ENCODE measurements around the gene CRNKL1.
"Not testable (repeated sequence)": the region's sequence is repeated elsewhere in the genome, so short reads cannot be mapped to it uniquely, and the experiment has no call there.

Gene CRNKL1

DNA sequence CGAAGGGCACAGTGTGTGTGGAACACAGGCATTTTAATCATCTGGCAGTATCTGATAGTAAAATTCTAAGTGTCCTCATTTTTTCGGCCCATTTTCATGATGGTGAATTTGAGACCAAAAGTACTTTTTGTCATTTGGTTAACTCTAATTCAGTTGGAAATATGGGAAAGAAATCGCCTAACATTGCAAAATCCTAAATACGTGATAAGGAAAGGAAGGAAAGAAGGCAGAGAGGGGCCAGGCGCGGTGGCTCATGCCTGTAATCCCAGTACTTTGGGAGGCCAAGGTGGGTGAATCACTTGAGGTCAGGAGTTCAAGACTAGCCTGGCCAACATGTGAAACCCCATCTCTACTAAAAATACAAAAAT is 48.3 kb downstream of the CRNKL1 start:
- DNase-seq: not testable (repeated sequence)

DNA sequence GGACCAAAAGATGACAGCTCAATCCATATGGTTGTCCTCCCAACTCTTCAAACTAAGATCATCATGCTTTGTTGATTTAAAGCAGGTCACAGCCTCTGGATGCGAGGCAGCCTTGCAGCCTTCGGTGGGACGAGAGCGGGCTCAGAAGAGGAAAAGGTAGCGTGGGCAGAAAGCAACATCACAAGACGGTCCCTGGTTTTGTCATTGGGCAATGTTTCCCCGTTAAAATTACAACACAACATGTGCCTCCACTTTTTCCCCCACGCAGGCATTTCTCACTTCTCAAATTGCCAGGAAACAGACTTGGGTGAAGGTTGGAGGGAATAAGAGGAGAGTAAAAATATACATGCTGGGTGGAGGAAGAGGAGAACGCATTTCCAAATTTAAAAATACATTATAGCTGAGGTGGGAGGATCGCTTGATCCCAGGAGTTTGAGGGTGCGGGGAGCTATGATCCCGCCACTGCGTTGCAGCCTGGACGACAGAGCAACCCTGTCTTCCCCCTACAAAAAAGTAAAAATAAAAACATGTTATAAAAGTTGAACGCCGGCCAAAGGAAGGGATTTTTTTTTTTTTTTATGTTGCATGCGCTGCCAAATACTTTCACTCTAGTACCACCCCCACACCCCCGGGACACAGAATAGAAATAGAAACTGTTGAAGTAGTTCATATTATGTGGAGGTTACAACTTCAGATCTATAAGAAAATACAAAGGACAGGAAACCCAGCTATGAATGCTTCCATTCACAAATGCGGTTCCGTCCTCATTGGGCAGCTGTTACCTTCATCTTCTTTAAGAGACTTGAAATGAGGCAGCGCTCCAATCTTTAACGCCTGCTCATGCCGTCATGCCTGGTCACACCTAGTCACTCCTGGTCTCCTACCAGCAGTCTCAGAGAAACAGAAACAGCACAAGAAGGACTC is 49.0 kb downstream of the CRNKL1 start:
- no peak for DNase-seq

DNA sequence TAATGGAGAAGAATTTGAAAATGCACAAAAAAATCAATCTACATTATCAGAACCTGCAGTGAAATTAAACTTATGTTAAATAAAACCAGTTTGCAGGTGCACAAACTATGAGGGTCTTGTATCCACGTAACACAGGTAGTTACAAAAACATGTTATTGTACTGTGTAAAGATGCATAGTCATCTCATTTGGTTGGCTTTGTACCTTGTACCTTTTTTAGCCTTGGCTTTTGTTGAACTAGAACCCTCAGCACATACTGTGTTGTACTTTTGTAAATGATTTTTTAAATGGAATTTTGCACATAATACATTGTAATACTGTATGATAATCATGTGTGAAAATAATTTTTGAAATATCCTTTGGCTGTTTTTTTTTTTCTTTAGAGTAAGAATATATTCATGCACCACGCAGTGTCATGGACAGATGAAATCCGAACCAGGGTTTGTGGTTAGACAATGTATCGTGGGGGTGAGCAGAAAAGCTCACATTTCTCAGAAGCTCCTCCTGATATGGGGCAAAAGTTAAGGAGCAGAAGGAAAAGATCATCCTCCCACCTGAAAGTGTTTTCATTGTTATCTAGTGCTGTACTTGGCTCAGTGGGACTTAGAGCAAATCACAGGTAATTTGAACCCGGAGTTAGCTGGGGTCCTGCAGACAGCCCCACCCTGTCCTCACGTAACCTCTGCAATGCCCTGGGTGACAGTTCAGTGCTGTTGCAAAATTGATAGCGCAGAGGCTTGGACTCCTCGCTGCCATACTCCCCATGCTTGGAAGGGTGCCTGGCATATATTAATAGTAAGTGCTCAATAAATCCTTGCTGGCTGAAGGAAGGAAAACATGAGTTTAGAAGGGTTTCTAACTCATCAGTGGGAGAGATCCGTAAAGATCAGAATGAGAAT is 49.9 kb downstream of the CRNKL1 start:
- DNase-seq: no peak

DNA sequence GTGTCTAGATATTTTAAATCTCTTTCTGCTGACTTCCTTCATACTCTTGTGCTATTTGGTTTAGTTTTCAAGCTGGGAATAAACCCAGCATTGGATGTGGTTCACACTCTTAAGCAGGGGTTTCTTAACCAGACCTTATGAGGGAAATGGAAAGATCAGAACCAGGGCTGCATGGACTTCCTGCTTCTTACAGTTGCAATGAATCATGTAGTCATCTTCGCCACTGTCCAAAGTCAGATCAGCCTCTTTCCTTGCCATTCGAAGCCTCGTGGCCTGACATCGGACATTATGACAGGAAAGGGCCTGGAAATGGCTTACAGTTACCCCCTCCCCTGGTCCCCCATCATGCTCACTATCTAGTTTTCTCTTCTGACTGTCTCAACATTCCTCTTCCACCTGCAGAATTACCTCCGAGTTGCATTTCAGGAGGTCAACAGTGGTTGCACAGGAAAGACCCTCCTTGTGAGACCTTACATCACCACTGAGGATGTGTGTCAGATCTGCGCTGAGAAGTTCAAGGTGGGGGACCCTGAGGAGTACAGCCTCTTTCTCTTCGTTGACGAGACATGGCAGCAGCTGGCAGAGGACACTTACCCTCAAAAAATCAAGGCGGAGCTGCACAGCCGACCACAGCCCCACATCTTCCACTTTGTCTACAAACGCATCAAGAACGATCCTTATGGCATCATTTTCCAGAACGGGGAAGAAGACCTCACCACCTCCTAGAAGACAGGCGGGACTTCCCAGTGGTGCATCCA is 51.9 kb downstream of the CRNKL1 start:
- no peak for DNase-seq

DNA sequence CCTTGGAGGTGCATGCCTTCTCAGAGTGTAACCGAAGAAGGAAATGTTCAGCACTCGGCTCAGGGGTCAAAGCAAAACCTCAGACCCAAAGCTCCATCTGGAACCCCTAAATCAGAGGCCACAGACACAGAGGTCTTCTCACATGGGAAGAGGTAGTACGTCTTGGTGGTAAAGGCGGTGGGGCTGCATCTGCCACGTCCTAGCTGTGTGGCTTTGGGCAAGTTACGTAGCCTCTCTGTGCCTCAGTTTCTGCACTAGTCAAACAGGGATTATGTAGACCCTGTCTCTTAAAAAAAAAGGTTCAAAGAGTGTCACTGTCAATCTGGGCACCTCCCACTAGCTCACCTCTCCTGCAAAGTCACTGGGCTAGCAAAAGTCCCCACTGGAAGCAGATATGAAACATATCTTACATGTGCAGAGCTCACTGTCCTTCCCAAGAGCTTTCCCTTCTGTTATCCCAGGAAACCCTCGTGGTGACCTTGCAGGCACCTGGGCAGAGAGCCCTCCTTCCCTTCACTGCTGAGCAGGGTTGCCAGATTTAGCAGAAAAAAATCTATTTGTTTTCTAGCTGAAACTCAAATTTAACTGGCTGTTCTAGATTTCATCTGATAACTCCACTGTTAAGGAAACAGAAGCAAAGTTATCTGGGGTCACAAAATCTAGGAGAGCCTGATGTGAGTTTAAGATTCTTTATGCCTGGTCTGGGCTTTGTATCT is 53.1 kb downstream of the CRNKL1 start:
- no peak for DNase-seq

DNA sequence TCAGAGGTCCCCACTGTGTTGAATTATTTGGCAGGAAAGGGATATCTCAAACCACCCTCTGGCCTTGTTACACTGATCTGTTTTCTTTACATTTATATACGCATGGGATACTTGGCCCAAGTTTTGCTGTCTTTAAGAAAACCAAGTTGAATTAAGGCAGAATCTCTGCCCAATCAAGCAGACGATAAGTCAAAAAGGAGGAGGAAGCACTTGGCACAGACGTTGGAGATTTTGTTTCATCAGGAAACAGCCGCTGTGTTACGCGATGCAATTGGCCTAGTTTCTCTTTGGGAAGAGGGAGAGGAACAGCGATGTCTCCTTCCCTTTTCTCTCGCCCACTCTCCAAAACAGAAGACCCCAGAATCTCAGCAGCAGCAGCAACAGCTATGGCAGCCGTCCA is 55.3 kb downstream of the CRNKL1 start:
- no peak for DNase-seq

DNA sequence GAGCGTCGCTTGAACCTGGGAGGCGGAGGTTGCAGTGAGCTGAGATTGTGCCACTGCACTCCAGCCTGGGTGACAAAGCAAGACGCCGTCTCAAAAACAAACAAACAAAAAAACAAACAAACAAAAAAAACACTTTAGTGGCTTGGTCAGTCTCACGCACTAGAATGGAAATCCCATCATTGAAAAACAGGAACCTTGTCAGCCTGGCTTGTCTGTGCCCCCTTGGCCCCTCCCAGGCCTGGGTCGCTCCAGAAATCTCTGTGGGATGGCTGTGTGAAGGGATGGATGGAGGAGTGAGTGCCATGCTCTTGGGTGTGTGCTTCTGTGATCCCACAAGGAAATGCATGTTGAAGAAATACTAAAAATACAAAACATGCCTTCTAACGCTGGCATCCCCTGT is 56.0 kb downstream of the CRNKL1 start:
- no peak for DNase-seq

DNA sequence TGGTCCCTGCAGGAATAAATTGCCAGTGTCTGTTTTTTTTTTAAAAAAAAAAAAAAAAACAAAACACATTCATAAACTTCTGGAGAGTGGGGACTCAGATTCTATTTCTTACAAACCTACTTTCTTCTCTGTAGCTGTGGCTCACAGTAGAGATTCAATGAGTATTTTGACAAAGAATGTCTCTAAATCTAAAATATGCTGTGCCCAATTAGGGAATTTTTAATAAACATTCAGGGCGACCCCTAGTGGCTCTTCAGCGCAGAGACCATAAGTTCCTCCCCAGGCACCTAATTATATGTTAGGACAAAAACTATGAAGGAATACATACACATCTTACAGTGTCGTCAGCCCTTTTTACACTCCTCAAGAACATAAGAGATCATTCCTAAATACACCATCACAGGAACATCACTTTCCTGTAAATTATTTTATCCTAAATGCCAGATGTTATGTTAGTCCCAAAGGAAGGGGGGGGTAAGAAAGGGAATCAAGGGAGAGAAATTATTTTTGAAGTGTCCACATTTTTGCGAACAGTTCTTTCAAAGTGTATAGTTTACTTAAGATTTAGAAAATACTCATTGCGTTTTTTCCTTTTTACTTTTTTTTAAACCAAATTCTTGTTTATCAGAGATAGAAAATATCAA is 56.9 kb downstream of the CRNKL1 start:
- DNase-seq: peak; percentile 19

DNA sequence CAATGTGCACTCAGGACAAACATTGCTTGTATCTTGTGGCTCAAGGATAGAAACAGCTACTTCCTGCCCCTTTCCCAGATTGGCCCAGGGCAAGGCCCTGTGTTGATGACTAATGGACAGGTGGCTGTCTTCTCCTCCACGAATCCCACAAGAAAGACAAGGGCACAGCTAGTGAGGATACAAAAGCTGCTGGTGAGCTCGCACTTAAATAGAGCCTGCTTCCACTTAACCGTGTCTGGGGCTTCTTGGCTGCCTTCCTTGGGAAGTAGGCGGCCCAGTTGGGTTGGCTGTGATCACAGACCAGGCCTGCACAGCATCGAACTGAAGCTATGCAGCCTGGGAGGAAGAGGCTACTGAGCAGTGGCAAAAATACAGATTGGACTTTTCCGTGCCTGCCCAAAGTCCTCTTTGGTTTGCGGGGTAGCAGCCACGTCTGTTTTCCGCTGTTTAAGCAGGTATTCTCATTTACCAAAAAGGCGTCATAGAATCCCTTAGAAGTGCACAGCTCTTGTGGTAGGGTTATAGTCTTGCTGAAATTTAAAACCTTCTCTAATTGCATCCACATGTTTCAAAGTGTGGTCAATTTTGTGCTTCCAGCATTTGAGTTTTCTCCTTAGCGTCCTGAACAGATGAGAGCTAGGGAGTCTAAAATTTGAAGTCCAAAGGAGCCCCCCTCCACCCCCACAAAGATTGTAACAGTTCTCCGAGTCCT is 58.2 kb downstream of the CRNKL1 start:
- no peak for DNase-seq

DNA sequence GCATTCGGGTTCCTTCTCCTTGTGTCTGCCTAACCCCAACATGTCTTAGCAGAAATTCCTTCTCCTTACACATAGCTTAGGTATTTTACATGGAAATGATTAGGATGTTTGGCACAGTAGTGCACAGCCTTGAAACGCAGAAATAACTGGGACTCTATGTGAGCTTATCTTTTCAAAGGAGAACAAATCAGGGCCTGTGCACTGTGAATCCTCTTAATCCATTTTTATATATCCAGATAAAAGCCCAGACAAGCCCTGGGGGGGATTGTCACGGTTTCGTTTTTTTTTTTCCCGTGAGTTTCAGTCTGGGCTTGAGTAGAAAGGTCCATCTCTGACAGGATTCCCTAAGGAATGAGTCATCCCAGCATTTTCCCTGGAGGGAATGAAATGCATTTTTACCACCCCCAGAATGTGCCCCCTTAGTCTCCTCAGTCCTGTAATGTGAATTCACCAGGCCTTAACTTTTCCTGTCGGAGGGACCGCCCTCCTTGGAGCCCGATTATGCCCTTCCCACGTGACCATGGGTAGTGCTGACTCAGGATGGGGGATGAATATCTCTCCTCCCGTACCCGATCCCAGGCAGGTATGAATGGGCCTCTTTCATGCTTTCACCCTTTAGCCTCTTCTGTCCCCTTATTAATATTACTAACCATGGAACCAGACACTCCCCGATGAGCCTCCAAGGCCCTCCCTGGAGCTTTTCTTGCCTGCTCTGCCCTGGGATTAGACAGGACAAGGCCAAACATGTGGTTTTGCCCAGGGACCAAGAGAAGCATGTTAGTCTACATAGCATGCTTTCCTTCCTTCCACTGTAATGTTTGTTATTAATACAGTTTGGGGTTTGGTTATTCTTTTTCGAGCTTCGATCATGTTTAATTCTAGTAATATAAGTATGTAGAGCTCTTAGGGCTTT is 59.0 kb downstream of the CRNKL1 start:
- no peak for DNase-seq

DNA sequence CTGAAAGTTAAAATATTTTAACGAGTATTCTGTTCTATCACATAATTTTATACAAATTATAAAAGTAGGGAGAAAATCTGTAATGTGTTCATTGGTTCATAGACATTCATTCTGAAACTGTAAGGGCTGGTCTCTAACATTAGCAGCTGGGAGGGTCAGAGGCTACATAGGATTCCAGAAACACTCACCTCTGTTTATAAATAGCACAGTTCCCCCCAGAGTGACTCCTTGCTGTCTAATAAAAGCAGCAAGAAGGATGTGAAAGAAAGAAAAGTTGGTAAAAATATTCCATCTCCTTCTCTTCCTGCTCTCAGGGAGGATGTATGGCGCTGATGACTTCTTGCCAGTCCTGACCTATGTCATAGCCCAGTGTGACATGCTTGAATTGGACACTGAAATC is 60.4 kb downstream of the CRNKL1 start:
- DNase-seq: no peak

DNA sequence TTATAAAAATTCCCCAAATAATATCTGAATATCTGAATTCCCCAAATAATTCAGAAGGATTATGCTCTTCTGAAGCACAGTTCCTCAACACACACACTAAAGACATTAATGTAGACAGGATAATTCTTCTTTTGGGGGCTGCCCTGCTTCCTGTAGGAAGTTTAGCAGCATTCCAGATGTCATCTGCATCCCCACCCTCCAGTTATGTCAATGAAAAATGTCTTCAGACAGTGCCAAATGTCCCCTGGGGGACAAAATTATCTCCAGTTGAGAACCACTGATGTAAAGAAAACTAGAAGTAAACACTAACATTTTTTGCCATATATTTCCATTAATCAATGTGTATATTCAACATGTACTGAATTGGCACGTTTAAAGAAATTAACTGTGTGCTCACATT is 61.0 kb downstream of the CRNKL1 start:
- DNase-seq: no peak

DNA sequence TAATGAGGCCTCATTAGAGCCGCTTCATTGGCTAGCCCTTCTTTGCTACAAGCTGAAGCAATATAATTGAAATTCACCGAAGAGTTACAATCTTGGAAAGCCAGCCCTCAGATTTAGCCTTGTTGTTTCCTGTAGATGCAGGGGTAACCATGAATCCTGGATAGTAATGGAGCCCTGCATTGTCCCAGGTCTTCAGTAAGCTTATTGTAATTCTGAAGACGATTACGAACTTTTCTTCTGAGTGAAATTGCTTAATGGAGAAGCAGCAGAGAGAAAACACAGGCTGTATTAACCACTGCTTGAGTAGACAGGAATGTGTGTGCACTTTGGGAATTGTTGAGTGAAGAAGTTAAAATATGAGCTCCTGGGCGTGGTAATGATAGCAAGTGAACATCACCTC is 61.4 kb downstream of the CRNKL1 start:
- no peak for DNase-seq

DNA sequence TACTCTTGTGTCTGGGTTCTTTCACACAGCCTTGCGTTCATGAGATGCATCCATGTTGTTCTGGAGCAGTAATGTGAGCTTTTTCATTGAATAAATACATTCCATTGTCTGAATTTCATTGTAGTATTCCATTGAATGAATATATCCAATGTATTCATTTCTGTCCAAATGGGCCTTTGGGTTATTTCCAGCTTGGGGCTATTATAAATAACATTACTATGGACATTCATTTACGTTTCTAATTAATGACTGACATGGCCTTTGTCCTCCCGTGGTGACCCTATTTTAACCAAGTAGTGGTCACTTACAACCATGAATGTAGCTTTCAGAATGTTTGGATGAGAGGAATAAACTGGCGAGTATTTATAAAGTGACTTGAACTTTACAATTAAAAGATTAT is 65.2 kb downstream of the CRNKL1 start:
- no peak for DNase-seq

DNA sequence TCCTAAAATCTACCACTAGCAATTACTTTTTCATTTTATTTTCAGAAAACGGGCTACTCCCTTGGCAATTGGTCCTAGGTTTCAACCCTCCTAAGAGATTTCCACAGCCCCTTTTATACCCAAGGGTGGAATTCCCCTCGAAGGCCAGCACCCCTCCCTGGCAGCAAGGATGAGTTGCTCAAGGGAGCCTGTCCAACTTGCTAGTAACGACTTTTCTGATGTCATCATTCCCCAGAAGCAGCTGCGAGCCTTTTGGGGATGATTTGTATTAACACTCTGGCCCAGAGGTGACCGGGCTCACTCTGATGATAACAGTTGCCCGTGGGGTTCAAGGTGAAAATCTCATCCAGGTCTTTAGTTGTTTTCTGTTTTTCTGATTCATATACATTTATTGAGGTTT is 65.8 kb downstream of the CRNKL1 start:
- no peak for DNase-seq
